ENCODE results near the gene ZNF608. TPM values are rescaled to one million over a fixed set of nuclear protein-coding genes. Genes with fewer than 3 reads are reported as not detected.

Gene ZNF608
- total RNA-seq, 1 donor from 2014 or later, result 95.6 TPM

- no peak for DNase-seq
These were observed 31.5 kb downstream of the ZNF608 start for GRCh38 chr5:124714910-124715309.

DNA sequence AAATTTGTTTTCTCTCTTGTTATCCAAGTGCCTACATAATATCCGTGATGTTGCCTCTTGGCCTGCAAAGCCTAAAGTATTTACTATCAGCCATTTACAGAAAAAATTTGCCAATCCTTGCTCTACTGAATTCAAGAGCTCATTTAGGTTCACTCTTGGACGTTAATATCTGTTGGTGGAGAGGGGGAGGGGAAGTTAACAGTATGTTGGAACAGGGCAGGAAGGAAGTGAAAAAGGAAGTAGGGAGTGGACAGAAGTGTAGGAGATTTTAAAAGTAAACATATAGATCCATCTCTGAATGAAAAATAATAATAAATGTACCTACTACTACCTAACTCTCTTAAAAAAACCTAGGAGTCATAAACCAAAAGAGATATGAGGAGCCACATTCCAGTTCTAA lies 32.8 kb downstream of the ZNF608 start:
- no peak for DNase-seq

GRCh38 chr5:124712731-124713305 lies 33.6 kb downstream of the ZNF608 start:
- DNase-seq, result no peak

- no peak for DNase-seq
These were observed 38.4 kb downstream of the ZNF608 start for GRCh38 chr5:124708086-124708485.

GRCh38 chr5:124707520-124707919 lies 38.9 kb downstream of the ZNF608 start:
- DNase-seq, result no peak

- DNase-seq, result no peak
These were observed 39.6 kb downstream of the ZNF608 start for GRCh38 chr5:124706729-124707361.

- no peak for DNase-seq
These were observed 40.4 kb downstream of the ZNF608 start for GRCh38 chr5:124706051-124706450.

GRCh38 chr5:124705577-124705976 lies 40.9 kb downstream of the ZNF608 start:
- no peak for DNase-seq

DNA sequence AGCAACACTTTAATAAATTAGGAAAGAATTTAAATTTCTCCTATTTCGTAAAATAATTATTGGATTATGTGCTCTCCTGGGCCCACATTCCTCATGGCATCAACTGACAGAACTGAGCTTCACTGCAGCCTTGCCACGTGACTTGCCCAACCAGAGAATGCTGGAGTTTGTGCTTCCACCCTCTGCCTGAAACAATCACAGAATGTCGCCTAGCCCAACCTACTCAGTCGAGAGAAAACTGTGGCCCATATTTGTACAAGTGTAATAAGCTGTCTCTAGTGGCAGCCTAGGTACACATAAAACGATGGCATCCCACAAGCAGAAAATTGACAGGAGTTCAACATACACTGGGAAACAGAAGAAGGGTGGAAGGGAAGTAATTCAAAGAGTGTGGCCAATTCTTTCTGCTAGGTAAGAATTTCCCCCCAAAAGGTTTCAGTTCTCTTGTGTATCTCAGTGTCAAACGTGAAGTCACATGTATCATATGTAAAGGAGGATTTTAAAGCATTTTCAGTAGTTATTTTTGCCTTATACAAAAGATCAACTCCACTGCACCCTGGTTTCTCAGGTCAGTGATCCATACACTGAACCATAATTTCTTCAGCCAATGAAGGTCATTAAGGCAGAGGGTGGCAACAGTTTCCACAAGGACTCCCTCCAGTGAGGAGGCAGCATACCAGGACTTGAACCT lies 41.7 kb downstream of the ZNF608 start:
- no peak for DNase-seq

- no peak for DNase-seq
These were observed 42.4 kb downstream of the ZNF608 start for GRCh38 chr5:124703995-124704394.

DNA sequence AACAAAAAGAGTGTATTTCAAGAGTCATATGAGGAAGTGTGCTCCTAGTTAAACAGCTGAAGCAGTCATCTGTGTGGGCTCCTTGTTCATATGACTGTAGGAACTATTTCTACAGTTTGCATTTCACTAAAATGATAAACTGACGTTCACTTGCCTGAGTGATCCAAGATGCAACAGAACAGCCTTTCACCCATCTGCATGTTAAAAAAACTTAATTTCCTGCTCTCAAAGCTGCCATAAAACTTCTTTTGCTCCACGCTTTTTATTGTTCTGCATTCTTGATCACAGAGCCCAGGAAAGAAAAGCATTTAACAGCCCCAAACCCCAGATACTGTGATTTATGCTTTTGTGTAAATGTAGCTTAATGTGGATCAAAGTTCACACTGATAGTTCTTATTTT lies 43.9 kb downstream of the ZNF608 start:
- DNase-seq, result no peak

- DNase-seq, result no peak
These were observed 44.5 kb downstream of the ZNF608 start for GRCh38 chr5:124701873-124702425.

DNA sequence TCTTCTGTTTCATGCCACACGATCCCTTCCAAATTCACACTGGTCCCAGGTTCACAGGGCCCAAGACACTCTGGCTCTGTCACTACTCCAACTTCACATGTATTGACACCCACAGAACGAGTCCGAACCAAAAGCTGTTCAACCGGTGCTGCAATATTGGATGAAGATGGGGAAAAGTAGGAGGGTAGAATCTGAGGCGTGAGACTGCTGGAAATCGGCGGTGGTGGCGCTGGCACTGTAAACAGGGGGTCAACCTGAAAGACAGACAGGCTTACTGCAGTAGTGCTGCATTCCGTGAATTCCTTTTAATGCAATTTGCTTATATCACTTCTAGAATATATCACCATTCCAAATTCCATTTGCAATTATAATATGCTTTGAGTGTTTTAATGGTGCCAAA lies 45.4 kb downstream of the ZNF608 start:
- no peak for DNase-seq

- no peak for DNase-seq
These were observed 46.1 kb downstream of the ZNF608 start for GRCh38 chr5:124700333-124700732.

- DNase-seq, result no peak
These were observed 47.7 kb downstream of the ZNF608 start for GRCh38 chr5:124698770-124699169.

GRCh38 chr5:124697933-124698591 lies 48.4 kb downstream of the ZNF608 start:
- DNase-seq, result no peak

DNA sequence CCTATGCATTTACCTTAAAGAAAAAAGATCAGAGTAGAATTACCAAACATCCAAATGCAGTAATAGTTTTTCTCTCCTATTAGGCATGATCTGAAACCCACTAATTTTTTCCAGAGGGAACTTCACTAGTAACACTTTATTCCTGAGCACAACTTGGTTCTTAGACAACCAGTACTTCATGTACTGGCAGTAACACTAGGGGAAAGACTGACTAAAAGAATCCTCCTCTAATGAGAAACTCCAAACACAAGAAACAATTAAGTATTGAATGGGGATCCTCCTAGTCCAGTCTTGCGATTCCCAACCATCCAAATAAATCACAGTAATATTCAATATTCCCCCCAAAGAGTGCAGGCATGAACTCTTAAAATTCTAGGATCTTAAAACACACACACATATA lies 48.9 kb downstream of the ZNF608 start:
- DNase-seq, result no peak

DNA sequence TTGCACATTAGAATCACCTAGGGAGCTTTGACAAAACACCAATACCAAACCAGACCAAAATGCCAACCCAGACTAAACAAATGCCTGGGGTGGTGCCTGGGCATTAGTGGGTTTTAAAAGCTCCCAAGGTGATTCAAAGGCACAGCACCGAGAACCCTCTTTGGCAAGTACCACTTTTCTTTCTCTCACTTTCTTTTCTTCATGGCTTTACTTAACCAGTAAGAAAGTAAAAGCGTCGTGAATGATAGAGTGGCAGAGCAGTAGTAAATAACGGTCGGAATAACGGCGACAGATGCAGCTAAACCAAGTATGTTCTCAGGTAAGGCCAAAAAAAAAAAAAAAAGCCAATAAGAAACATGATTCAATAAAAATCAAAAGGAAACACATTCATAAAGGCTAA lies 49.5 kb downstream of the ZNF608 start:
- no peak for DNase-seq
